NCI-H2196 (cell line): ENCODE data around the gene KSR2.
"Not testable (repeated sequence)": the region's sequence is repeated elsewhere in the genome, so short reads cannot be mapped to it uniquely, and the experiment has no call there.

ENCODE experiments used
- DNase-seq: peaks from one replicate; lab custom pipeline; 2025; ENCODE audit not compliant: unreplicated experiment; lab: John Stamatoyannopoulos, UW

Gene KSR2

GRCh38 chr12:117860111-117860510, 108.7 kb downstream of the KSR2 start:
- DNase-seq, result no peak

GRCh38 chr12:117857632-117858612, 110.9 kb downstream of the KSR2 start:
- DNase-seq, result peak; percentile 56

GRCh38 chr12:117857139-117857538, 111.7 kb downstream of the KSR2 start:
- DNase-seq, result not testable (repeated sequence)

DNA sequence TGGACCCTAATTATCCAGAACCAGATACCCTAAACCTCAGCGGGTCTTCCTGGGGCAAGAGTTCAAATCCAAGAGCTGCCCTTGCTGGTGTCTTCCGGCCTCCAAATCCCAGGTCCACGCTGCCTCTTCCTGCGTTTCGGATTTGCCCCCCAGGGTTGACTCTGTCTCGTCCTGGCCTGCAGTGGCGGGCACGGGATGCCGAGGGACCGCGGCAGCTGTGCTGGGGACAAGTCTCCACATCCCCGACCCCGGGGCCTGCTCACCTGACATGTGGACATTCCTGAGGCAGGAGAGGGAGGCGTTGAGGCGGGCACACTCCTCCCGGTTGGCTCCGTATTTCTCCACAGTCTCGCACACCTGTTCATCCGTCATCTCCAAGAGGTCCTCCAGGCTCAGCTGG, 113.6 kb downstream of the KSR2 start:
- no peak for DNase-seq

- DNase-seq, result peak; percentile 78
Observed at GRCh38 chr12:117854339-117855012, 114.3 kb downstream of the KSR2 start.

- peak; percentile 66 for DNase-seq
Observed at GRCh38 chr12:117853600-117853999, 115.2 kb downstream of the KSR2 start.

DNA sequence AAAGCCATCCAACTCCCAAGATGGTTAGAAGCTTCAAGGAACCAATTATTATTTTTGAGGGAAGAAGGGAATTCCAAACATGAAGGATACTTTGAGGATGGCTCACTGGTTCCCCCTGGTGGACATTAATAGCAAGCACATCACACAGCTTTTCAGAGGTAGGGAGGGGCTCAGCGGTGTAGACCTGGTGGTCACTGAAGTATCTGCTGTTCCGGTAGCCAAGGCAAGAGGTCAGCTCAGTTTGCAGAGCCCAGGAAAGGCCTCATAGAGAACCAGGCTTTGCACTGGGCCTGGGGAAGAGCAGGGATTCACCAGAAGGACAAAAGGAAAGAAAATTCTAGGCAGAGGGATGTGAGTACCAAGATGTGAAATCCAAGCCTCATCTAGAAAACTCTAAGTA, 118.7 kb downstream of the KSR2 start:
- DNase-seq, result peak; percentile 54

DNA sequence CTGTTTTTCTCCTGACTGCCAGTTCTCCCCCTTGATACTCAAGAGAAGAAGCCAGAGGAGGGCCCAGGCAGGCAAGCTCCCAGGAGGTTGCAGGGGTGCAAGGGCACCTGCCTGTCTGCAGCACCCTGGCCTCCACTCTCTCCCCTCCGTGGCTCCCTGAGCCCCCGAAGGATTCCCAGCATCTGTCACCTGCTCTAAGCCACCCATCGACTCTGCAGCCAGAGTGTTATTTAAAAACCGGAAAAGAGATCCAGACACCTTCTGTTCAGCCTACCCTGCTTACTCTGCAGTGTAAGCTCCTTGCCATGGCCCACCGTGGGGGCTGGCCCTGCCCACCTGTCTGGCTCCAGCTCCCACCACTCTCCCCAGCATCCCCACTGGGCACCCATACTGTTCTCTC, 121.4 kb downstream of the KSR2 start:
- DNase-seq, result no peak

DNA sequence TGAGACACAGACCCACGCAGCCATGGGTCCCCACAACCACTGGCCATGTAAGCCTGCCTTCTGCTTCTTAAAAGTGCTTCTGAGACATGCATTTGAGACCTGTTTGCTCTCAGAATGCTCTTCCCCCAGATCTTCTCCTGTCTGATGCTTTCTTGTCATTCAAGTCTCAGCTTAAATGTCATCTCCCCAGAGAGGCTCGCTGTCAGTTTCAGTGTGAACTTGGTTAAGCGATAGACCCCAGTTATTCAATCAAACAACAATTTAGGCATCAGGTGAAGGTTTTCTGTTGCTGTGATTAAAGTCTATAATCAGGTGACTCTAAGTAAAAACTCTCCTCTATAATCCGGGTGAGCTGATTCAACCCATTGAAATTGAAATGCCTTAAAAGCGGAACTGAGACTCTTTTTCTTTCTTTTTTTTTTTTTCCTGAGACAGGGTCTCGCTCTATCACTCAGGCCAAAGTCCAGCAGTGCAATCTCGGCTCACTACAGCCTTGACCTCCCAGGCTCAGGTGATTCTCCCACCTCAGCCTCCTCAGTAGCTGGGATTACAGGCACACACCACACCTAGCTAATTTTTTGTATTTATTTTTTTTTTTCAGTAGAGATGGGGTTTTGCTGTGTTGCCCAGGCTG, 123.4 kb downstream of the KSR2 start:
- no peak for DNase-seq

- no peak for DNase-seq
Observed at GRCh38 chr12:117844114-117844830, 124.5 kb downstream of the KSR2 start.

GRCh38 chr12:117842630-117843029, 126.2 kb downstream of the KSR2 start:
- no peak for DNase-seq

GRCh38 chr12:117842220-117842619, 126.6 kb downstream of the KSR2 start:
- no peak for DNase-seq

GRCh38 chr12:117837737-117838050, 131.1 kb downstream of the KSR2 start:
- DNase-seq, result no peak

GRCh38 chr12:117836999-117837736, 131.6 kb downstream of the KSR2 start:
- DNase-seq, result peak; percentile 79

- no peak for DNase-seq
Observed at GRCh38 chr12:117836476-117836875, 132.3 kb downstream of the KSR2 start.

- no peak for DNase-seq
Observed at GRCh38 chr12:117835156-117835555, 133.6 kb downstream of the KSR2 start.

DNA sequence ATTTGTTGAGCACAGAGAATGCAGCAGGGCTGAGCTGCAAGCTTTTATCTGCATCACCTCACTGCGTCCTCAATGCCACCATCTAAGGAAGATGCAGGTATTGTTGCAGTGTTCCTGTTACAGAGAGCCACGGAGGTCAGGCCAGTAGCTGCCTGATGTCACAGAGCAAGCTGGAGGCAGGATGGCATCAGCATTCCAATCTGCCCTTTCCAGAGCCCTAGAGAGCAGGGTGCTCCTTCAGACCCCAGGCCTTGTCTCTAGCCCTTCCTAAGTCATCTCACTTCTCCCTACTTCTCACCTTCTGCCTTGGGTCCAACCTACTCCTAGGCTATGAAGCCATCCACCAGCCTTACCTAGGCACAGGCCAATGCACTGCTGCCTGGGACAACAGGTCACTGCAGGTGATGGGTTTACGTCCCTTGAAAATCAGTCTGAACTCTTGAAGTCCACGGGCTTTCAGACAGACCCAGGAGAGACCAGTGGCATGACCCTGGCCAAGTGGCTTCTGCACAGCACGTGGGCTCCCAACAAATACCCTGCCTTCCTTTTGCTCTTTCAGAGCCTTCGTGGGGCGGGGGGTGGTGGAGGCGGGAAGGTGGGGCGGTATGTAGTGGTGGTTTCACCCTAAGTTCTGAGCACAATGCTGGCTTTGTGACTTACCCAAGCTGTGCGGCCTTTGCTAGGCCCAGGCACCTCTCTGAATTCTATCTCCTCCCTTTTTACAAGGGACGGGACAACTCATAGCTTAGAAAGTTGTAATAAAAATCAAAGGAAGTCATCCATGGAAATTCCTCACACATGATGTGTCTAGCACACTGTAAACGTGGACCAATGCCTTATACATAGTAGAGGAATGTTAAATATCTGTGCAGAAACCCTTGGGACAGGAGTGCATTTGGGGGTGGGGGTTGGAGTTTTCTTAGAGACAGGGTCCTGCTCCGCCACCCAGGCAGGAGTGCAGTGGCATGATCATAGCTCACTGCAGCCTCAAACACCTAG, 136.0 kb downstream of the KSR2 start:
- DNase-seq, result no peak

- DNase-seq, result no peak
Observed at GRCh38 chr12:117830471-117830870, 138.3 kb downstream of the KSR2 start.

GRCh38 chr12:117829108-117829507, 139.7 kb downstream of the KSR2 start:
- no peak for DNase-seq
